H1 (cell line): ENCODE data around the gene EOGT. TPM values are rescaled to one million over a fixed set of nuclear protein-coding genes. Genes with fewer than 3 reads are reported as not detected.

Source experiments
- CTCF ChIA-PET: fragments of 300-600 bp; sonication (Branson Sonifier 250); formaldehyde crosslinking; loops from one replicate; lab custom pipeline; 2021; ENCODE audit not compliant: partially characterized antibody; lab: Charles Lee
- POLR2A ChIA-PET: fragments of 300-600 bp; sonication (Branson Sonifier 250); formaldehyde crosslinking; loops from one replicate; lab custom pipeline; 2021; ENCODE audit warnings: inconsistent platforms; ENCODE audit not compliant: partially characterized antibody; lab: Charles Lee
- DNase-seq, 2 experiments: peaks; one replicate each; pipeline versions ENCODE4 v3.0.0 to v3.0.0-alpha.2; 2010 to 2022; ENCODE audit warnings: low spot score in 2 of 2, low read depth in 1 of 2, mixed read lengths in 1 of 2
- FAIRE-seq: peaks from 2 replicates; lab custom pipeline; 2011; peaks lifted over from hg19 to GRCh38; lab: Jason Lieb, UNC
- H2AFZ ChIP-seq: 2 replicates; pipeline ENCODE4 v1.8.1; 2012; ENCODE audit warnings: low read length, inconsistent platforms
- H2AK5ac ChIP-seq: 2 replicates; pipeline ENCODE4 v1.6.1; 2013; ENCODE audit warnings: low read depth, low read length
- H2BK120ac ChIP-seq: replicated peaks from 2 replicates; pipeline ENCODE3; 2013; ENCODE audit warnings: low read depth, low read length, inconsistent platforms
- H2BK12ac ChIP-seq: 2 replicates; pipeline ENCODE4 v1.6.1; 2013; ENCODE audit warnings: low read depth, low read length
- H2BK15ac ChIP-seq: 2 replicates; pipeline ENCODE4 v1.6.1; 2013; ENCODE audit warnings: low read length
- H2BK20ac ChIP-seq: 2 replicates; pipeline ENCODE4 v1.6.1; 2013; ENCODE audit warnings: low read length
- H2BK5ac ChIP-seq: 2 replicates; pipeline ENCODE4 v1.6.1; 2013; ENCODE audit warnings: low read depth, low read length
- H3K14ac ChIP-seq: 2 replicates; pipeline ENCODE4 v1.6.1; 2013; ENCODE audit warnings: inconsistent platforms; ENCODE audit not compliant: insufficient read length
- H3K18ac ChIP-seq: 2 replicates; pipeline ENCODE4 v1.6.1; 2013; ENCODE audit warnings: low read length; ENCODE audit errors: extremely low read depth
- H3K23ac ChIP-seq: 2 replicates; pipeline ENCODE4 v1.6.1; 2013; ENCODE audit warnings: inconsistent platforms; ENCODE audit not compliant: insufficient read length
- H3K23me2 ChIP-seq: 2 replicates; pipeline ENCODE4 v1.6.1; 2013; ENCODE audit warnings: low read depth, low read length
- H3K27ac ChIP-seq: 2 replicates; pipeline ENCODE4 v1.6.1; 2011; ENCODE audit warnings: low read depth, low read length, inconsistent platforms
- H3K27me3 ChIP-seq, 4 experiments: replicated peaks in 1 of 4; 1 replicate in 1 of 4; 2 replicates in 3 of 4; pipeline versions ENCODE4 v1.6.1 to v1.8.1; 2011 to 2013; ENCODE audit warnings: low read length in 3 of 4, mild to moderate bottlenecking in 3 of 4, inconsistent platforms in 2 of 4, mixed read lengths in 2 of 4, moderate library complexity in 1 of 4; ENCODE audit not compliant: control insufficient read depth in 3 of 4, insufficient read depth in 3 of 4; ENCODE audit errors: extremely low read depth in 1 of 4
- H3K36me3 ChIP-seq, 4 experiments: 2 replicates each; pipeline versions ENCODE4 v1.6.1 to v1.8.1; 2011 to 2013; ENCODE audit warnings: mild to moderate bottlenecking in 4 of 4, low read length in 3 of 4, moderate library complexity in 2 of 4, control low read depth in 1 of 4, inconsistent platforms in 1 of 4; ENCODE audit not compliant: insufficient read depth in 4 of 4, control insufficient read depth in 2 of 4
- H3K4ac ChIP-seq: replicated peaks from 2 replicates; pipeline ENCODE3; 2013; ENCODE audit warnings: low read length, low read depth, mixed read lengths, inconsistent platforms; ENCODE audit not compliant: insufficient read length
- H3K4me1 ChIP-seq, 4 experiments: replicated peaks in 1 of 4; 1 replicate in 1 of 4; 2 replicates in 3 of 4; pipeline versions ENCODE4 v1.6.1 to v1.8.1; 2011 to 2013; ENCODE audit warnings: low read length in 3 of 4, inconsistent platforms in 2 of 4, mixed read lengths in 1 of 4; ENCODE audit not compliant: insufficient read depth in 4 of 4, control insufficient read depth in 3 of 4
- H3K4me2 ChIP-seq, 2 experiments: 2 replicates each; pipeline versions ENCODE4 v1.6.1 to v1.8.1; 2011 to 2013; ENCODE audit warnings: low read depth in 2 of 2, low read length in 2 of 2, control low read depth in 1 of 2, inconsistent platforms in 1 of 2, mild to moderate bottlenecking in 1 of 2; ENCODE audit not compliant: insufficient read depth in 1 of 2
- H3K4me3 ChIP-seq, 4 experiments: fragments of 200-600, 300-600 bp in 1 of 4; sonication (generic), shearing (Covaris generic), sonication (Bioruptor Twin) in 1 of 4; 2 replicates each; pipeline versions ENCODE4 v1.5.1 to v1.8.1; 2011 to 2016; ENCODE audit warnings: low read length in 4 of 4, low read depth in 3 of 4, control low read depth in 2 of 4, inconsistent platforms in 2 of 4, mild to moderate bottlenecking in 2 of 4, mixed read lengths in 1 of 4, moderate library complexity in 1 of 4; ENCODE audit not compliant: insufficient read depth in 2 of 4; ENCODE audit errors: extremely low read depth in 1 of 4
- H3K56ac ChIP-seq: replicated peaks from 2 replicates; pipeline ENCODE3; 2013; ENCODE audit warnings: low read depth, mild to moderate bottlenecking, mixed read lengths, low read length, inconsistent platforms; ENCODE audit not compliant: insufficient read length
- H3K79me1 ChIP-seq: 2 replicates; pipeline ENCODE4 v1.6.1; 2013; ENCODE audit warnings: low read depth, low read length, control low read depth
- H3K79me2 ChIP-seq, 2 experiments: 2 replicates each; pipeline versions ENCODE4 v1.6.1 to v1.8.1; 2012 to 2013; ENCODE audit warnings: low read length in 2 of 2, mild to moderate bottlenecking in 2 of 2, inconsistent platforms in 1 of 2; ENCODE audit not compliant: insufficient read depth in 2 of 2, control insufficient read depth in 1 of 2
- H3K9ac ChIP-seq, 4 experiments: replicated peaks in 1 of 4; 1 replicate in 1 of 4; 2 replicates in 3 of 4; pipeline versions ENCODE4 v1.6.1 to v1.8.1; 2011 to 2013; ENCODE audit warnings: low read depth in 3 of 4, low read length in 3 of 4, control low read depth in 2 of 4, mild to moderate bottlenecking in 2 of 4, moderate library complexity in 2 of 4, inconsistent platforms in 1 of 4; ENCODE audit errors: extremely low read depth in 1 of 4
- H3K9me3 ChIP-seq, 2 experiments: 2 replicates each; pipeline versions ENCODE4 v1.6.1 to v1.8.1; 2012 to 2013; ENCODE audit warnings: mild to moderate bottlenecking in 2 of 2, moderate library complexity in 2 of 2, control low read depth in 1 of 2, inconsistent platforms in 1 of 2, low read depth in 1 of 2, low read length in 1 of 2, mixed read lengths in 1 of 2; ENCODE audit not compliant: insufficient read depth in 2 of 2
- H4K20me1 ChIP-seq, 2 experiments: replicated peaks in 1 of 2; 2 replicates each; pipeline versions ENCODE3 to v1.8.1; 2011 to 2013; ENCODE audit warnings: inconsistent platforms in 2 of 2, low read length in 2 of 2, mild to moderate bottlenecking in 1 of 2; ENCODE audit not compliant: insufficient read depth in 2 of 2, control insufficient read depth in 1 of 2
- H4K5ac ChIP-seq: 2 replicates; pipeline ENCODE4 v1.6.1; 2013; ENCODE audit warnings: low read length, low read depth, mixed read lengths, inconsistent platforms; ENCODE audit not compliant: insufficient read length
- H4K8ac ChIP-seq: 2 replicates; pipeline ENCODE4 v1.8.0; 2013; ENCODE audit warnings: mild to moderate bottlenecking, moderate library complexity, low read length, inconsistent platforms; ENCODE audit not compliant: insufficient read depth; ENCODE audit errors: extremely low read depth
- H4K91ac ChIP-seq: replicated peaks from 2 replicates; pipeline ENCODE3; 2013; ENCODE audit warnings: low read length, mixed read lengths, inconsistent platforms; ENCODE audit not compliant: insufficient read length
- BCL11A ChIP-seq, 2 experiments: IDR thresholded peaks; one replicate each; pipeline ENCODE4 v1.6.1; 2011; ENCODE audit warnings: low read depth in 2 of 2, low read length in 2 of 2, mild to moderate bottlenecking in 2 of 2
- BRCA1 ChIP-seq: IDR thresholded peaks from 2 replicates; pipeline ENCODE4 v1.6.1; 2012; ENCODE audit warnings: low read depth, low read length, improper control_type of control experiment
- E2F6 ChIP-seq: IDR thresholded peaks from 2 replicates; pipeline ENCODE4 v1.6.1; 2012; ENCODE audit warnings: inconsistent platforms
- FOSL1 ChIP-seq: IDR thresholded peaks from 2 replicates; pipeline ENCODE4 v1.6.1; 2011; ENCODE audit warnings: mild to moderate bottlenecking, low read depth, low read length, moderate library complexity; ENCODE audit not compliant: insufficient read depth
- KDM1A ChIP-seq: fragments of 200-600, 300-600 bp; sonication (generic); IDR thresholded peaks from 2 replicates; pipeline ENCODE4 v1.7.1; 2016; ENCODE audit warnings: mild to moderate bottlenecking, low read length, borderline replicate concordance
- PHF8 ChIP-seq: fragments of 200-600 bp; sonication (generic); conservative IDR thresholded peaks from 2 replicates; pipeline ENCODE4 v1.7.1; 2012; ENCODE audit warnings: low read depth, mild to moderate bottlenecking, inconsistent platforms, low read length, moderate library complexity
- POLR2A ChIP-seq, 2 experiments: IDR thresholded peaks; 1 replicate in 1 of 2; 2 replicates in 1 of 2; pipeline ENCODE4 v1.6.1; 2011; ENCODE audit warnings: low read depth in 2 of 2, low read length in 2 of 2, mild to moderate bottlenecking in 2 of 2; ENCODE audit errors: control extremely low read depth in 1 of 2
- POU5F1 ChIP-seq: IDR thresholded peaks from 2 replicates; pipeline ENCODE4 v1.6.1; 2011; ENCODE audit warnings: low read depth, mild to moderate bottlenecking, low read length, moderate library complexity
- RNF2 ChIP-seq: fragments of 200-900, 300-1000 bp; sonication (generic); IDR thresholded peaks from 2 replicates; pipeline ENCODE4 v1.7.1; 2016; ENCODE audit warnings: borderline replicate concordance, low read depth, mild to moderate bottlenecking, antibody characterized with exemption, low read length; ENCODE audit not compliant: poor library complexity, severe bottlenecking; ENCODE audit errors: missing control alignments
- SAP30 ChIP-seq: fragments of 300-600 bp; sonication (generic); IDR thresholded peaks from 2 replicates; pipeline ENCODE4 v1.7.1; 2012; ENCODE audit warnings: low read length, moderate library complexity, mild to moderate bottlenecking, inconsistent platforms; ENCODE audit not compliant: insufficient read depth, insufficient replicate concordance
- SIN3A ChIP-seq, 2 experiments: IDR thresholded peaks in 1 of 2; conservative IDR thresholded peaks in 1 of 2; 2 replicates each; pipeline ENCODE4 v1.6.1; 2011 to 2012; ENCODE audit warnings: low read length in 2 of 2, improper control_type of control experiment in 1 of 2, low read depth in 1 of 2, mild to moderate bottlenecking in 1 of 2
- TAF1 ChIP-seq: IDR thresholded peaks from 2 replicates; pipeline ENCODE4 v1.6.1; 2011; ENCODE audit warnings: mild to moderate bottlenecking, low read depth, low read length
- TCF12 ChIP-seq: IDR thresholded peaks from 2 replicates; pipeline ENCODE4 v1.6.1; 2011; ENCODE audit warnings: low read depth, mild to moderate bottlenecking, low read length
- WGBS, 2 experiments: shearing (Covaris generic) in 1 of 2; methylation state at CpG; one replicate each; pipeline versions ENCODE4 v1.1.6 to v1.1.7; 2013 to 2015; ENCODE audit warnings: low lambda C conversion rate in 2 of 2, mixed read lengths in 2 of 2, inconsistent platforms in 1 of 2, low coverage in 1 of 2, missing lambda C conversion rate in 1 of 2; ENCODE audit not compliant: insufficient replicate concordance in 2 of 2, insufficient coverage in 1 of 2, insufficient read length in 1 of 2; ENCODE audit errors: extremely low coverage in 1 of 2, missing lambda C conversion rate in 1 of 2; 5-methylcytosine and 5-hydroxymethylcytosine counted together
- polyA plus RNA-seq, 7 experiments: library from polyadenylated mRNA; depleted of rRNA in 3 of 7; stranded (reverse) in 5 of 7; unstranded in 2 of 7; fragments of >200 nt in 5 of 7; fragments of 200-250 nt in 2 of 7; gene quantifications; 1 replicate in 5 of 7; 2 replicates in 1 of 7; 4 replicates in 1 of 7; pipeline versions ENCODE4 v1.2.1 to v1.2.3, GENCODE V29; 2011 to 2013; ENCODE audit warnings: missing spikeins in 2 of 7, mixed read lengths in 2 of 7
- total RNA-seq: library from RNA; stranded (reverse); fragmentation: NEBNext Ultra II Directional; extraction: Animal tissue kit (Norgen Biotek cat#: 25700); gene quantifications from 2 replicates; pipeline ENCODE4 v1.2.1, GENCODE V29; 2021

Gene EOGT
- total and polyA plus RNA-seq, 2 of the 8 experiments (the other 6 are each of a cell fraction or from before 2014, with no cell fraction given): 6.7 to 20.7 TPM

GRCh38 chr3:68945225-68945624 lies 68.3 kb downstream of the EOGT start:
- Histone ChIP-seq H3K27ac (no peak overlapping the region), H3K36me3 (no peaks in the 10 kb centered on the region), H4K91ac (no peak overlapping the region), H3K14ac (no peak overlapping the region), H3K27me3 (no peaks in the 10 kb centered on the region), H4K20me1 (no peaks in the 10 kb centered on the region), H3K18ac (no peak overlapping the region), H2BK5ac (no peak overlapping the region), H4K8ac (no peak overlapping the region), H3K56ac (no peak overlapping the region), H3K4me1 (peaks cover 0 to 5% (median 0%) of the 10 kb centered on the region in 4 experiments; a peak in 2 of 7 replicates), H4K5ac (no peak overlapping the region), H3K23ac (no peak overlapping the region), H3K9me3 (no peaks in the 10 kb centered on the region), H2BK15ac (no peak overlapping the region), H2BK120ac (no peak overlapping the region), H2BK20ac (no peak overlapping the region), H2AFZ (no peak overlapping the region), H2AK5ac (no peak overlapping the region), H3K4me2 (no peak overlapping the region), H3K79me1 (no peaks in the 10 kb centered on the region), H3K79me2 (no peaks in the 10 kb centered on the region), H3K9ac (no peak overlapping the region), H2BK12ac (no peak overlapping the region), H3K23me2 (no peaks in the 10 kb centered on the region), H3K4me3 (no peak overlapping the region), H3K4ac (no peak overlapping the region)
- POLR2A ChIA-PET: interaction anchor here (1.2 kb wide), 1 partner anchor 13 kb away, joined by 4 read pairs; the partner anchor contains the start of gene TAFA4
- CTCF ChIA-PET: interaction anchor here (0.9 to 4.6 kb wide), 5 partner anchors 9 to 32 kb away, joined by 4 to 27 read pairs (median 5); partner anchors contain the start of gene TAFA4
- FAIRE-seq: no peak
- 81% methylated on average over 1 of the region's 1 CpG; no CpG with 5 or more reads in 1 of the 2 experiments for WGBS, 2 experiments
- no peak for DNase-seq
- TF ChIP-seq RNF2 (no peak), KDM1A (no peak), BCL11A (IDR thresholded peaks at IDR 0.05; ENCODE audit: low read depth in 2 of 2, low read length in 2 of 2) (no peak), POLR2A (IDR thresholded peaks at IDR 0.05; ENCODE audit: control extremely low read depth in 1 of 2, low read depth in 2 of 2, low read length in 2 of 2) (no peak), POU5F1 (no peak), SAP30 (no peak), FOSL1 (no peak), SIN3A (conservative IDR thresholded peaks at IDR 0.05 in 1 of 2, IDR thresholded peaks at IDR 0.05 in 1 of 2; ENCODE audit: low read depth in 1 of 2, low read length in 2 of 2) (no peak), PHF8 (no peak), TCF12 (no peak), TAF1 (no peak), E2F6 (no peak), BRCA1 (no peak)
